Dermis microvascular lymphatic vessel endothelial cell (primary cell): ENCODE results near the gene CTNNA2. TPM values are rescaled to one million over a fixed set of nuclear protein-coding genes. Genes with fewer than 3 reads are reported as not detected.

Experiments used
- DNase-seq, 2 donors: peaks; one replicate each; pipeline versions ENCODE4 v3.0.0 to v3.0.0-alpha.2; 2010; ENCODE audit warnings: low read depth in 2 of 2
- total RNA-seq: library from RNA; depleted of rRNA; stranded (reverse); fragments of >200 nt; gene quantifications from 2 replicates; pipeline ENCODE4 v1.2.1, GENCODE V29; 2014

The CTNNA2 gene
- total RNA-seq, 1 donor from 2014 or later: not detected

DNA sequence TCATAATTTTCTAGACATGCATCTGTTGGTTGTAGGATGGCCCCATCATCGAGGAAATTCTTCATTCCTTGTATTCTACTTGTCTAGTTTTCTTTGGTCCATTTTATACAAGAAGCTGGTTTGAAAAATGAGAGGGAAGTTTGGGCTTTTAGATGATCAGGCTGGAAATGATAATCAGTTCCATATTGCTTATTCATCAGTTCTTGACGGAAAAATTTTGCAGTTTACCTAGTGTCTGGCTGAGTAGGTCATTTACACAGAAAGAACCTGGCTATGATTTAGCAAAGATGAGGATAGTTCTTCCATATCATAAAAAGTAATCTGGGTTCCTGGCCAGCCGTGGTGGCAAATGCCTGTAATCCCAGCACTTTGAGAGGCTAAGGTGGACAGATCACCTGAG, 416.8 kb downstream of the CTNNA2 start:
- DNase-seq: no peak

DNA sequence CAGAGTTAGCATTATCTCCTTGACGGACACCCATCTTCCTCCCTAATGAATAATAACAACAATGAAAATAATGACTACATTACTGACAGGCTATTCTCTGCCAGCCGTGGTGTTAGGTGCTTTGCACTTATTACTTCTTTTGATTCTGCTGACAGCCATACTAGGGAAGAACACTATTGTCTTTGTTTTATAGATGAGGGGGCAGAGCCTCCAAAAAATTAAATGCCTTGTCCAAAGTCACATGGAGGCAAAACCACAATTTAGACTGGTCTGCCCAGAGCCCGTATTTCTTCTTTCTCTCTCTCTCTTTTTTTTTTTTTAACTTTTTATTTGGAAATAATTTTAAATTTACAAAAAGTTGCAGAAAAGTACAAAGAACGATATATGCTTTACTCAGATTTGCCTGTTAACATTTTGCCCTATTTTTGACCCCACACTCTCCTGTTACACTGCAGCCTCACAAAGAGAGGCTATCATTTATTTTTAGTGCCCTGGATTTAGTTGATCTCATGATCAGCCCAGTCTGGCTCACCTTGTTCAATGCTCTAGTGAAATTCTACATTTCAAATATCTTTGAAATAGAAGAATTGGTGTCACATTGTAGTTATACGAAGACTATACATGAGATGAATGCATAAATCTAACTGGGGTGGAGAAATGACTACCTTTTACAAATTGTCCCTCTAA, 422.3 kb downstream of the CTNNA2 start:
- DNase-seq: no peak

DNA sequence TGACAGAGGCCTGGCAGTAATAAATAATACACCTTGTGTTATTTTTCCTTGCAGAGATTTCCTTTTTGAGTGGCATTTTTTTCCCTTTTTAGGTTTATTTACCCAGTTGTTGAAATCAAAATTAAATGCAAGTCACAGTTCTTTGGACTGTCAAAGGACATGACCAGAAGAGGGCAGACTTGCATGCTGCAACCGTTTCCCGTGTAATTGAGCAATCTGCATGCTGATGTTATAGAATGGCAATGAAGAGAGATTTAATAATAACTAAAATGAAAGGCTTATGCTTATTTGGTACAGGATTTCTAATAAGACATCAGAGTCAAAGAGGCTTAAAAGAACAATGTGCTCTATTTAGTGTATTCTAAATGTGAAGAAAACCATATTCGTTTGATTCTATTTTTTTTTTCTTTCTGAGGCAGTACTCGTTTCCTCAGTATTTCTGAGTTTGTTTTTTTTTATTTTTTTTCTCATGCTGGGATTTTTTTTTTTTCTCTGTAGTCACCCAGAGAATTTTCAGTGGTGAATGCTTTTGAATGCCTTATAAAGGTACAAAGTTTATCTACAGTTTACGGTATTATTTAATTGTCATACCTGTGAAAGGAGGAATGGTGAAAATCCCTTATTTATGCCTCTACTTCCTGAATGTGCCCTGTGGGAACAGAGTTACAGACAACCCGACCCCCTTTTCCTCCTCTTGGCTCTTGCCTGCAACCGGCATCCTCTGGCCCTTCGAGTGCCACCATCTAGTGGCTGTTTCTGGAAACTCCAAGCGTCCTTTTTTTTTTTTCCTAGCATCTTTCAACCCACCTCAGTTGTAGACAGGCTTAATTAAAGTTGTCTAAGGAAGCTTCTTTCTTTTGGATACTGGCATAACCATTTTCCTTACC, 423.2 kb downstream of the CTNNA2 start:
- DNase-seq: peak; percentile 16 to 37

DNA sequence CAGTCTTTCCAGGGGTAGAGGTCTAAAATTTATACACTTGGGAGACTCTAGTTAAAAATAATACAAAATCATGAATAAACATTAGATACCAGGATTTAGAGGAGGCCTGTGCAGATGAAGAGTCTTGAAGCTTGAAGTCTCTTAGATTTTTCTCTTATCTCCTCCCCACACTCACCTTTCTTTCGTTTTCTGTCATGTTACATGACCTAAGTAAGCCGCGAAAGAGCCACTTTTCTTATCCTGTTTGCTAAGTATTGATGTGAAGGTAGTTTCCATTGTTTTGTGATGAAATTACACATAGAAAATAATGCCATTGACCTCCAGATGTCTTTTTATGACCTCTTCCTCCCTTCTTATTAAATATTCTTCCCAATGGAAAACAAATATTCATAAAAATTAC, 423.9 kb downstream of the CTNNA2 start:
- no peak for DNase-seq

DNA sequence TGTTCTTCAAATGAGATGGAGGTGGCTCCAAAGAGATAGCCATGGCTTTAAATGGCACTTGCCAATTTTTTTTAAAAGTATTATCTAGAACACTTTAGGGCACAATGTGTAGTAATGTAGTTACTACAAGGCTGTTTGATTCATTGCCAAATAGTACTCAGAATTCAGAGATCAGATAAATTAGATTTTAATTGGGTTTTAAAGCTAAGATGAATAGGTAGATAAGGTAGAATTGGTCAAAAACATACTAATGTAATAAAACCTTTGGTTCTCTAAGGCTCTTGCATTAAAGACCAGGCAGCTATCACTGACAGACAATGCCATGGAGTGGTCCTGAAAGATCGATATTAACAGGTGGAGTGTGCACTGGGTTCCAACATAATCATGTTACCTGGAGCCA, 425.8 kb downstream of the CTNNA2 start:
- no peak for DNase-seq

DNA sequence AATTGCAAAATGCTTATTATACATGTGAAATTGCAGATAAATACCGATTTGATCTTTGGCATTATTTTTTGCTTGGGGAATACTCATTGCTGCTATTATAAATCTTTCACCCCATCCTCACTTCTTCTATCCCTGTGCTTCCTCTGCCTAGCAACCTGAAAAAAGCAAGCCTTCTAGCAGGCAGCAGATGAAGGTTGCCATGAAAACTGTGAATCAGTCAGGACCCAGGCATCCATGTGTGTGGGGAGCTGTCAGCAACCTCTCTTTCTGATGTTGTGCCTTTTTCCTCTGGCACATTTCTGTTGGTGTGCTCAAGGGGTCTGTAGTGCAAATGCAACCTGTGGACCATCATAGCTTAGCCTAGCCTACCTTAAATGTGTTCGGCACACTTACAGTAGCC, 427.5 kb downstream of the CTNNA2 start:
- DNase-seq: no peak

DNA sequence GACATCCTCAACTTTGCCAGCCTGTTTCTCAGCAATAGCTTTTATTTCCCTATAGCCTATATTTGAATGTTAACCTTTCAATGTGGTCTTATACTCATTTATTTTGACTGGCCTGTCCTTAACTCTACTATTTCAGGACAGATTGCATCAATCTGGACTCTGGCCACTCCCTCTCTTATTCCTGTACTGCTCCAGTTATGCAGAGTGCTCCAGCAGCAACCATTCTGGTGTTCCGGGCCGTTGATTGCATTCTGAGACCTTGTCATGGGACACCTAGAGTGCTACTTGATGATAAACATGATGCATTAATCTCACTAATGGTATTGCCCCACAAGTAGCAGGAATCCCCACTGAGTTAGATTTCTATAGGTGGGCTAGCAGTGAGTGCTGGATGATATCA, 428.3 kb downstream of the CTNNA2 start:
- DNase-seq: no peak

DNA sequence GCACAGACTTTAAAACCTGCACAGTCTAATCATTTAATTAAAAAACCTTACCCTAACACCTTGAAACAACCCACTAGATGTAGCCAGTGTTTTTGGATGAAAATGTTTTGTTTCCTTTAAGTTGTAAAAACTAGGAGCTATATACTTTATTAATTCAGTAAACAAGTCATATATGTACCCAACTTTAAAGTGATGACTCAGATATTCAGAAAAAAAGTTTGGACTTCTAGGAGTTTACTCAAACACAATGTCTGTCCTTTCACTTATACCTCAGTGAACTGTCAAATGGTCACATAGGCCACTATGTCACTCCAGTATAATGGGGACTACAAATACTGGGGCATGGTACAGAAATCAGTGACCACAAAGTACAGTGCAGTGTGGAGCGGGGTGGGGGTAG, 431.4 kb downstream of the CTNNA2 start:
- DNase-seq: no peak

DNA sequence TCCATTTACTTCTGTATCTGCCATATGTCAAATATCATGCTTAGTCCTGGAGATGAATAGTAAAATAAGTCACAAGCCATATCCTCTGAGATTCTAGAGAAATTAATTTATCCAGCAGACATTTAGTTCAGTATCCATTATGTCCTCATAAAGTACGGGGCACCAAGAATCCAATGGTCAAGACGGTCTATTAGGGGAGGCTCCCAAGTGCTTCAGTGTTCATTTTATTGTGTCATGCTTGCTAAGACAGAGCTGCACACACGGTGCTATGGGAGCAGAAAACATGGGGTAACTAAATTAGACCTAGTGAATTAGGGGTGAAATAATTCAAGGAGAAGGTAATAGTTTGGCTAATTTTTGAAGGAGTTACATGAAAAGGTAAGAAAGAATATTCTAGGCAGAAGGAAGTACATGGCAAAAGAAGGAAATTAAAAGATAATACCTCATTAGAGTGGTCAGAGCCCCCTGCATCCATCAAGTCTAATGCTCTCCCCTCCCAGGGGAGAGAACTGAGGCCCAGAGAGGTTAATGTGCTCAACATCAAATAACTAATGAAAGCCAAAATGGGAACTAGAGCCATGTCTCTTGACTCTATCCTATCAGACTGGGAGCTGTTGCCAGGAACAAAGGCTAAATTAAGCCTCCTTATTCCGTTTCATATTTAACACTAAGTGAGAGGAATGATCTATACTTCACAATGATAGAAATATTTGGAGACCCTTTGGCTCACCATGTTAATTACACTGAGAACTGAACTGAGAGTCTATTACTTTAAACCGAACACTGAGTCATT, 433.0 kb downstream of the CTNNA2 start:
- no peak for DNase-seq

DNA sequence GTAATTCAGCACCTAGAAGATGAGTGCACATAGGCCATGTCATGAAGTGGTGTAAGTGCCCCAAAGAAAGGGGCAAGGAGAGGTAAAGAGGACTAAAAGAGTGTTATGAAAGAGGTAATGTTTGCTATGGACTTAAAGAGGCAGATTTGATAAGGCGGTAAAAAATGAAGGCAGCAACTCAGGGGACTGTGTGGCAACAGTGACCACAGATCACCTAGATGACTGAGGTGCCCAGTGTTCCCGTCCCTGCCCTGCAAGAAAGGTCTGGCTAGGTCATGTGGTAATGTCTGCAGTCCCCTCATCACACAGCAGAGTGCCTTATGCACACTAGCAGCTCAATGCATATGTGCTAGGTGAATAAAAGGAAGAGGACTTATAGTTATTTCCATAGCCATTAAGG, 434.9 kb downstream of the CTNNA2 start:
- DNase-seq: no peak

DNA sequence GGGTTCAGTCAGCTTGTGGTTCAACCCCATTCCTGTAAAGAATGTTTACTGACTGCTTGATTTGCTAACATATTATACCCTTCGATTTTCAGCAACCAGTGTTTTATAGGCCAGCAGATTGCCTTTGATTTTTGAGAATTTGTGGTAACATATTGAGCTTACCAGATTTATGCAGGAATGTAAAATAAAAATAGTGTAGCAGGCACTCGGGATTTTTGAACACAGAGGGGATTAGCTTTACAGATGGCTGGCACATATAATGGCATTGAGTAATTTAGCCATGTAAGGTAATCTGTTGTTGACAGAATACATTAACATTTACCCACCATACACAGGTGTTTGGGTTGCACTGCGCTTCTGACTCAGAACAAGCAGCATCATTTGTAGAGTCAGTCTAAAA, 437.7 kb downstream of the CTNNA2 start:
- DNase-seq: no peak

DNA sequence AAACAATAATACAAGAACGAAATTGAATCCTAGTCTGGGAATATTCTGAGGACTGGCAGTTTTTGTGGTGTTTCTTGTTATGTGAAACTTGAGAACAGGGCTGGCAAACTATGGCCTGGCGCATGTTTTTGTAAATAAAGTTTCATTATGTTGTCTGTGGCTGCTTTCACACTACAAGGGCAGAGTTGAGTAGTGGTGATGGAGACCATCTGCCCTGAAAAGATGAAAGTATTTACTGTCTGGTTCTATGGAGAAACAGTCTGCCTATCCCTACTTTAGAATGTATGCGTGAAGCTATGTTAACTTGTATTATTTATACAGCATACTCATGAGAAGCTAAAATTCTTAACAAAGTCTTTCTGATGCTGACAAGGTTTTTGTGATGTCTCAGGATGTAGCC, 439.8 kb downstream of the CTNNA2 start:
- DNase-seq: no peak

DNA sequence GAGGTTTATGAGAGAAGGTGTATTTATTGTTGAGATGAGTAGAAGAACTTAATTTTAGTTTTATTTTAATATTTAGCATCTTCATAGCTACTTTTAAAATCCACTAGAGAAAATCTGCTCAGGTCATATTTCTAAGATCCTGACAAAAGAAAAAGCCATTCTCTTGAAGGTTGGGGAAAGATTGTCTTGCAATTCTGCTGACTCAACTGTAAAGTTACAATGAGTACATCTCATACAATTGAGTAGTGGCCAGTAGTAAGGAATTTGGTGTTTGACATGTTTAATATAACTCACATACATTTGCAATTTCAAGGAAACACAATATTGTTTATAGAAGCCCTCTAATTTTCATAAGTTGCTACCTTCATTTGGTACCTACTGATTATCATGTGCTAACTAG, 447.2 kb downstream of the CTNNA2 start:
- DNase-seq: no peak

DNA sequence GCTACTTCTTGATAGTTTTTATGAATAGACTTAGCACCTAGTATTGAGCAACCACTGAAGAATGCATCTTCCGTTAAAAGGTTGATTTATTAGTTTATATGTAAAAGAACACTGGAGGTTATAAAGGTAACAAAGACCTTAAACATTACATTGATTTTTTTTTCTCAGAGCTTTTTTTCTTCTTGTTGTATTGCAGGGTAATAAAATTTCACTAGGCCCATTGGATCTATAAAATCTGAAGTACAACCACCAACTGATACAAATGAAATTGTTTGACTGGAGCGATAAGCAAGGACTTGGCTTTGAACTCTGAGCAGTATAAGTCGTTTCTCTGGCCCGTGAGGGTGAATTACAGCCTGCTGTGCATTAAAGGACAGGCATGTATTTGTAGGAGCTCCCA, 447.7 kb downstream of the CTNNA2 start:
- no peak for DNase-seq

DNA sequence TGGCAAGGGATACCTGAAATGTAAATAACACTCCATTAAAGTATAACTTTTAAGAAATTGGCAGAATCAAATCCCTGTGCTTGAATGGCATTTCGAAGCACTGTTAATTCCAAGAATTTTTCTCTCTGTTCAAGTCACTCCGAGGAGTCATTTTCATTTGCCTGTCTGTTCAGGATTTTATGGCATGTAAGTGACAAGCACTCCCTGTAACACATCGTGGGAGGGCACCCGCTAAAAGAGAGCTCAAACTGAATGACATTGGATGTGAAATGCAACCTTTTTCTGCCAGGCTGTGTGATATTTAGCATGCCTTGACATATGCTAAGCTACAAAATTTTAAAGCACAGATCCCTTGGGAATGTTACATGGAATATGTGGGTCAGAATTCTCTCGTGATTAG, 452.1 kb downstream of the CTNNA2 start:
- no peak for DNase-seq

DNA sequence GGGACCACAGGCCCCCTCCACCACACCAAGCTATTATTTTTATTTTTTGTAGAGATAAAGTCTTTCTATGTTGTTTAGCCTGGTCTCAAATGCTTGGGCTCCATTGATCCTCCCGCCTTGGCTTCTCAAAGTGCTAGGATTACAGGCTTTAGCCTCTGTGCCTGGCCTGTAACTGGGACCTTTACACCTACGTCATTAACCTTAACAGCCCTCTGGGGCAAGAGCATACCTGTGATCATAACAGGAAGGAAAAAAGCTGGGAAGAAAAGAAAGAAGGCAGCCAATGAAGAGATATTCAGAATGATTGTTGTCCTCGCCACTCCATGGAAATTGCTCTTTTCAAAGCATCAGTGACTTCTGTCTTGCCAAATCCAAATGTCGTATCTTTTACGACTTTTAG, 453.5 kb downstream of the CTNNA2 start:
- DNase-seq: no peak

DNA sequence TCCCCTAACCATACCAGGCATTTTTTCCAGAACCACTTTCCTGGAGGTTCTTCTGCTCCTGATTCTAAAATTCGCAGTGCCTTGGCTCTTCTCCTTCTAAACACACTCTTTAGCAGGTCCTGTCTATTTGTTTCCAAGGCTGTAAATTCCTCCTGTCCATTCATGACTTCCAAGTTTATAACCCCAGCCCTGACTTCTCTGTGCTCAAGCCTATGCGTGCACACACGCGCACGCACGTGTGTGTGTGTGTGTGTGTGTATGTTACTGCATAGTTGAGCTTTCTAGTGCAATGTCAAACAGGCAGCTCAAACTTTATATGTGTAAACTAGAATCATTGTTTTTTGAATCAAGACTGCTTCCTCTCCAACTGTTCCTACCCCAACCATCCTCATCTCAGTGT, 454.0 kb downstream of the CTNNA2 start:
- no peak for DNase-seq

DNA sequence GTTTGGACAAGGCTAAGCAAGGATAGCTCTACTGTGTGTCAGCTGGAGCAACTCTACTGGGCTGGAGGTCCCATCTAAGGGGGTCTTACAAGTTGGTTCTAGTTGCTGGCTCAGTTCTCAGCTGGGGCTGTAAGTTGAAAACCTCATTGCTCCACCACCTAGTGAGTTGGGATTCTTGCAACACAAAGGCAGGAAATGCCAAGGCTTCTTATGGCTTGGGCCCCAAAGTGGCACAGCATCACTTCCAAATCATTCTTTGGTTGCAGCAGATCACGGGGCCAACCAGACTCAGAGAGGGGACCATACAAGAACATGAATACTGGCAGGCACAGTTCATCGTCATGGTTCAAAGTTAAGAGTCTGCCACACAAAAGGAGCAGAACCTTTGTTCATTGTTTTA, 459.0 kb downstream of the CTNNA2 start:
- no peak for DNase-seq

DNA sequence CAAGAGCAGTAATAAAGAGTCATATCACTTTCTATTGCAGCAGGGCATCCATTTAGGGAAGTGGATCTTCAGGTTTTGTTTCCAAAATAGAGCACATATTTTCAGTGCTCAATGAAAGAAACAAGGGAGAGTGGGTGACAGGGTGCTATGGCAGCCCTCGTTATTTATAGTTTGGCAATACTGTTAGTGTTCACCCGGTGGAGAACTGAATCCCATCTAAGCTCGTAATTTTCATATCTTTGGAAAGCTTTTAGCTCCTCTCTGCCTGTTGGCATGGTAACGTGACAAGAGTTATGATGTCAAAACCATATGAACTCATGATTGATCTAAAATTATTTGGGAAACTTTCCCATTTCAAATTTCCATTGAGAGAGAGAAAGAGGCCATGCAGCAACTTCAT, 459.8 kb downstream of the CTNNA2 start:
- no peak for DNase-seq

DNA sequence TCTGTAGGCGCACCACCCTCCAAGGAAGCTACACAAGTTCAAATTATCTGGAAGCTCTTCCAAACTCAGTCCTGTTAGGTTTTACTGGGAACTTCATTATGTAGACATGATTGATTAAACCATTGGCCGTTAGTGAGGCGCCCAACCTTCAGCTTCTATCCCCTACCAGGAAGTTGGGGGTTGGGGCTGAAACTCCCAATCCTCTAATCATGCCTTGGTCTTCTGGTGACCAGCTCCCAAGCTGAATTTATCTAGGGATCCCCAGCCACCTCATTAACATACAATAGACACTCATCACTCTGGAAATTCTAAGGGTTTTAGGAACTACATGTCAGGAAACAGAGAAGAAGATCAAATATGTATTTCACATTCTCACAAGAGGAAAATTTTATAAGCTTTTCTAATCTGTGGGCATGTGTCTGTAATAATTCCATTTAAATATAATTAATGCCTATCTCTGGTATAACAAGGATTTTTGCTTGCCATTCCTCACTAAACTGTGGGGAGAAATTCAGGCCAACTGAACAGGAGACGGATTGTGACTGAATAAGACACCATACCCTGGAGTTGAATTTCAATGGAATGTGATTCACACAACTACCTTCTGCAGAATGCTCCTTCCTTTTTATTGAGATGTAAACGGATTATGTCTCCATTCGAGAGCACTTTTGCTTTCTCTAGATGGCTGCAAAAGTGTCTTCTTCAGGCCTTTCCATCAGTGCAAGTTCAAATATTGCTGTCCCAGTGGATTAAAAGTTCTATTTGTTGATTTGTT, 463.1 kb downstream of the CTNNA2 start:
- no peak for DNase-seq

DNA sequence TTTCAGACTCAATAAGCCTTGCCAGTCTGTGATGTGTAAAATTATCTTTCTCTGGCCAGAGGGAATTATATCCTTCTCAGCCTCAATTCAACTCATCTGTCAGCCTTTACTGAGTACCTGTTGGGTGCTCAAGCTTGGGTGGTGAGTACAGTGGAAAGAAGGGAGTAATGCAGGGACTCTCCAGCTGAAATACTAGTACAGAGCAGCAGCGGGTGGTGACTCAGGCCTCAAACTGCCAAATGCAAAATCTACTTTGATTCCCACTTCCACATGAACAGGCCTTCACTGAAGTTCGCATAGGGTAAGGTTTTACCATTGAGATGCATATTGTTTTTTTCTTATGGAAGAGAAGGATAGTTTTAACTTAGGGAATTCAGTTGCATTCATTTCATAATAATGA, 464.9 kb downstream of the CTNNA2 start:
- no peak for DNase-seq

DNA sequence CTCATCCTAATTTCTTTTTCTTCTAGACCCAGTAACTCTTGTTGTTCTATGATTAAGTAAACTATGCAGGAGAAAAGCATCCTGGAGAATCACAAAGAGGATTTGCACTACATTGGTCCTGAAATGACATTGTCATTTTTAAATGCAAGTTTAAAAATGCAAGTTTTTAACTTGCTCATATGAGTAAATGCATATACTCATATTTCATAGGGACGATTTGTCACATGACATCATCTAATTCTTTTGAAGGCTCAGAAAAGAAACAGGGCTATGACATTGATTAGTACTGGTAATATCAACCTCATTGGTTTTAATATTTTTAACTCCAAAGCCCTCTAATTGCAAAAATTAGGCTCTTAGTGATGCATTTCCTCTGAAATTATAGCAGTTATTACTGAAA, 467.3 kb downstream of the CTNNA2 start:
- no peak for DNase-seq
